AG10803 (cell line): ENCODE results near the gene KCNN3.

ENCODE experiments used
- DNase-seq: peaks from one replicate; pipeline ENCODE4 v3.0.0; 2010; ENCODE audit warnings: low read depth
- H3K4me3 ChIP-seq: 2 replicates; pipeline ENCODE4 v1.5.1; 2011; ENCODE audit warnings: mild to moderate bottlenecking, low read length, control low read depth
- TF ChIP-seq, protein P1 (sequence below): conservative IDR thresholded peaks from 2 replicates; pipeline ENCODE4 v1.5.1; 2011; ENCODE audit warnings: mild to moderate bottlenecking, low read length, control low read depth, inconsistent platforms

KCNN3 gene

DNA sequence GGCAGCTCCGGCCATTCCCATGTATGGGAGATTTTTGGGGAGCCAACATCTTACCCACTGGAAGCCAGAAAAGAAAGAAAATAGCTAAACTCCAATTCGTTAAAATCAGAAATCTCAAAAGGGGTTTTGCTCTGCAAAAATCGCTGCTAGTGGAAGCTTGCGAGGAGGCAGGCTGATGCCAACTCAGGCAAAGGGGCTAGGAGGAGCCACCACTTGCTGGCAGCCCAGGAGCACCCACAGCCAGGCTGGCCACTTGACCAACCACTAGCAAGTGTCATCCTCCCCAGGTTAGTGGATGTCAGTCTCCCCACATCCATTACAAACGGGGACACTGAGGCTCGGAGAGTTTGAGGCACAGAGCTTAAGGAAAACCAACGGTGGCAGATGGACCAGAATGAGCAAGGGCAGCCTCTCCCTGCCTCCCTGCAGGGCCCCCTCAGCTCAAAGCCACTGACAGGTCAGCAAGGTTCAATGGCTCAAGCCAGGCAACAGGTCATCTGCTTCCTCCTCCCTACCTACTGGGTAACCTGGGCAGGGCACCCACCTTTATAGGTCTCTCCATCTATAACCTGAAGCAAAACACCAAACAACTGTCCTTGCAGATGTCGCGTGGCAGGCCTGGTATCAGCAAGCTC is 10.8 kb downstream of the KCNN3 start:
- no peak for DNase-seq
- TF ChIP-seq, protein P1, sequence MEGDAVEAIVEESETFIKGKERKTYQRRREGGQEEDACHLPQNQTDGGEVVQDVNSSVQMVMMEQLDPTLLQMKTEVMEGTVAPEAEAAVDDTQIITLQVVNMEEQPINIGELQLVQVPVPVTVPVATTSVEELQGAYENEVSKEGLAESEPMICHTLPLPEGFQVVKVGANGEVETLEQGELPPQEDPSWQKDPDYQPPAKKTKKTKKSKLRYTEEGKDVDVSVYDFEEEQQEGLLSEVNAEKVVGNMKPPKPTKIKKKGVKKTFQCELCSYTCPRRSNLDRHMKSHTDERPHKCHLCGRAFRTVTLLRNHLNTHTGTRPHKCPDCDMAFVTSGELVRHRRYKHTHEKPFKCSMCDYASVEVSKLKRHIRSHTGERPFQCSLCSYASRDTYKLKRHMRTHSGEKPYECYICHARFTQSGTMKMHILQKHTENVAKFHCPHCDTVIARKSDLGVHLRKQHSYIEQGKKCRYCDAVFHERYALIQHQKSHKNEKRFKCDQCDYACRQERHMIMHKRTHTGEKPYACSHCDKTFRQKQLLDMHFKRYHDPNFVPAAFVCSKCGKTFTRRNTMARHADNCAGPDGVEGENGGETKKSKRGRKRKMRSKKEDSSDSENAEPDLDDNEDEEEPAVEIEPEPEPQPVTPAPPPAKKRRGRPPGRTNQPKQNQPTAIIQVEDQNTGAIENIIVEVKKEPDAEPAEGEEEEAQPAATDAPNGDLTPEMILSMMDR: no peak
- no peak overlapping the region for H3K4me3 ChIP-seq

DNA sequence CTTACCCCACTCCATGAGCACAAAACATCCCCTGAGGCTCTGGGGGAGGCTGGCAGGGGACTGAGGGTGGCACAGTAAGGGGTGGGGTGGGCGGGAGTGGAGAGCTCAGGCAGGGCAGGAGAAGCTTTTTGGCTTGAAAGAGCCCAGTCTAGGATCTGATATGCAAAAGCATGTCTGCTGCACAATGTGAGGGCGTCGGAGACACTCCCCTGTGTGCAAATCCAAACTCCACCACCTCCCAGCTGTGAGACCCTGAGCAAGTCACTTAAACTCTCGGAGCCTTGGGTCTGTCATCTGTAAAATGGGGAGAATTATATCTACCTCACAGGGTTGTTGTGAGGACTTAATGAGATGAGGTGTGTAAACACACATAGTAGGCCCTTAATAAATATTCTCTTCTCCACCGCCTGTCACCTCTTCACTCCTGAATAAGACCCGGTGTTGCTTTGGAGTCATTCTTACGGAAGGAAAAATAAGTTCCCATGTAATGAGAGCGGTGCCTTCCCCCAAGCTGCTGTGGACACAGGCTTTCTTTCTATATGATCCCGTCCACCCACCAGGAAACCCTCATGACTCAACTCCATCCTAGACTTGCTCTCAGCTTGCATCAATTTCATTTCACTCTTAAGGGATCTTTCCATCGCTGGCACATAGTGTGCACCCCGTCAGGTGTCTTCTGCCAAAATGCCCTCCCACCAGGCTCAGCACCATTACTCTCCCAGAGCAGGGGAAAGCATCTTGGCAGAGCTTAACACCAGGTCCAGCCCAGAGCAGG is 12.5 kb downstream of the KCNN3 start:
- H3K4me3 ChIP-seq: no peak overlapping the region
- no peak for DNase-seq
- TF ChIP-seq, protein P1: no peak

DNA sequence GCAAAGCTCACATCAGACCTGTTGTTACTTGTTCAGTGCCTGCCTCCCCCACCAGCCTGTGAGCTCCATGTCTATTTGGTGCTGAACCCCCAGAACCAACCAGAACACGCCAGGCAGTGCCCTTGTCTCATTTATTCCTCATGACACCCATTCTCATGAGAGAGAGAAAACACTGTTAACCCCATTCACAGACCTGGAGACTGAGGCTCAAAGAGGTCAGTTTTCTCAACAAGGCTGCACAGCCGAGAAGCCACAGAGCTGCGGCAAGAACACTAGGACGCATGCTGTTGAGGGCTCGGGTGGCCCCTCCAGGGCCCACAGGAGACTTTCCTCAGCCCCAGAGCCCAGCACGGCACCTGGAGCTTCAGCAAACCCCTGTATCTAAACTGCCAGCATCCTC is 13.1 kb downstream of the KCNN3 start:
- TF ChIP-seq, protein P1: no peak
- DNase-seq: no peak
- no peak overlapping the region for H3K4me3 ChIP-seq

DNA sequence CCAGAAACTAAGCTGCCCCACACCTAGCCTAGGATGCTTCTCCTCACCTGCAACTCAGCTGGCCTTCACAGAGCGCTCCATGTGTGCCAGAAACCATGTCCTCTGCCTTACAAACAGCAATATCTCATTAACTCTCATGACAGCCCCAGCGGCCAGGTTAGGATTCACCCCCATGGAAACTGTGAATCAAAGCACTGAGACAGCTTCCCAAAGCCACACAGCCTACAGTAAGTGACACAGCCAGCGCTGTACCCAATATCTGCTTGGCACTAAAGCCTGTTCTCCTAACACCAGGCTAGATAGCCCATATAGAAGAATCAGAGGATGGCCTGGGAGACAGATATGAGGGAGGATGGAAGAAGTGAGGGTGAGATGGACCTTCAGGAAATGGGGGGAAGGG is 13.5 kb downstream of the KCNN3 start:
- TF ChIP-seq, protein P1: no peak
- DNase-seq: no peak
- H3K4me3 ChIP-seq: no peak overlapping the region

DNA sequence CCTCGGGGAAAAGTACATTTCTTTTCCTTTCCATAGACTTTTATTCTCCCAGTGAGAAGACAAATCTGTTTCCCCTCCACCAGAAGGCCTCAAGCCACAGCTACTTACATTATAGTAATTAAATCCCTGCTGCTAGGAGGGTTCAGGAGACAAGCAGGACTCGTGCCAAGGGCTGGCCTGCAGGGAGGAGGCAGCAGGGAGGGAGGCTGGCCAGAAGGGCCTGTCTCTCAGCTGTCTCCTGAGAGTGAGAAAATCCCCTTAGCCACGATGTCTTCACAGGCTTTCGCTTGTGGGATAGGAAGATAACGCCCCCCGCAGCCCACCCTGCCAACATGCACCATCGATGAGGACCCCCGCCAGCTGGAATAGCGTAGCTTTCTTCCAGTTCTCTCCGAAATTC is 14.0 kb downstream of the KCNN3 start:
- DNase-seq: no peak
- TF ChIP-seq, protein P1: no peak
- no peak overlapping the region for H3K4me3 ChIP-seq

DNA sequence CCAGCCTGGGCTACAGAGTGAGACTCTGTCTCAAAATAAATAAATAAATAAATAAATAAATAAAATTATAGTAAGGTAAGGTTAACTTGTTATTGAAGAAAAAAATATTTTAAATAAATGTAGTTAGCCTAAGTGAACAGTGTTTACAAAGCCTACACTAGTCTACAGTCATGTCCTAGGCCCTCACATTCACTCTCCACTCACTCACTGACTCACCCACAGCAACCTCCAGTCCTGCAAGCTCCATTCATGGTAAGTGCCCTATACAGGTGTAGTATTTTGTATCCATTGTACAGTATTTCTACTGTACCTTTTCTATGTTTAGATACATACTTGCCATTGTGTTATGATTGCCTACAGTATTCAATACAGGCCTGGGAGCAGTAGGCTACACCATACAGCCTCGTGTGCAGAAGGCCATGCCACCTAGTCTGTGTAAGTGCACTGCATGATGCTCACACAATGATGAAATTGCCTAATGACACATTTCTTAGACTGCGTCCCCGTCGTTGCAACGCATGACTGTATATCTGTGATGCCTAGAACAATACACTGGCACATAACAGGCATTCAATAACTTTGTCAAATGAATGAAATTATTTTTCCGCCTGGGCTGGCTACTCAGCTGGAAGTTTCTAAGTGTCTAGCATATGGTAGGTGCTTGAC is 14.8 kb downstream of the KCNN3 start:
- no peak for DNase-seq
- H3K4me3 ChIP-seq: no peak overlapping the region
- TF ChIP-seq, protein P1: no peak
